GM19372 (cell line): ENCODE measurements around the gene SFXN1.

ENCODE experiments used
- ATAC-seq: cut with Tn5 transposase; IDR thresholded peaks from one replicate; pipeline ENCODE4 v1.9.1; 2021; ENCODE audit warnings: mild to moderate bottlenecking, low read depth, moderate library complexity; ENCODE audit not compliant: unreplicated experiment

Gene SFXN1

DNA sequence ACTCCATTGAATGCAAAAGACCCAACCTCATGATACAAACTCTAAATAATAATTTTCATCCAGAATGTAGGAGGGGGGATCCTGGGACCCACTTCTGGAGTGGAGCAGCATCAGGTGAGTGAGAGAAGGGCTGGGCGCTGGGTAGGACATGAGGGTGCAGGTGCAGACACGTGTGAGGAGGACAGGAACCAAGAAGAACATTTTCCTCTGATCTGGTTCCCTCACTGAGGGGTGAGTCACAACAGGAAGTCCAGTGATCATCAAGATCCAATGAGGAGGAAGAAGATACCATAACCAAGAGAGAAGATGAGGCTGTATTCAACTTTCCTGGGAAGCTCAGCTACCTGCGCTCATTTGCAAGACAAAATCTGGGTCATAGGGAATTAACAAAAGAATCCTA, 57.4 kb downstream of the SFXN1 start:
- ATAC-seq = no peak

GRCh38 chr5:175538576-175538975, 60.2 kb downstream of the SFXN1 start:
- no peak for ATAC-seq

GRCh38 chr5:175539936-175540335, 61.6 kb downstream of the SFXN1 start:
- ATAC-seq = no peak

DNA sequence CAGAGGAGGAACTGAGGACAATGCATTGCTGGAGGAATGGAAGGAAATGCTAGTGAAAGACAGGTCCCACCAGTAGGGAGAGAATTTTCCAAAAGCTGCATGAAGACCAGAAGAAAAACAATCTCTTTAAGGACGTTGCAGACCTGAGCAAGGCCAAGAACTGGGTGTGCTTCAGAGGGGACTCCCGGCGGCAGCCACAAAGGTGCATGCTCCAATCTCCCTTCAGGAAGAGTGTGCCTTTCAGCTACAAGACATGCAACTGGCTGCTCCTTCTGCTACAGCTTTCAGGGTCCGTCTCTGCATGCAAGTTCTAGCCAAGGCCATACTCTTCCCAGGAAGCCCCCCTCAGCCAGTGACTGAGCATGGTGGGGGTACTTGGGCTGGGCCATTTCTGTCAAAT, 62.9 kb downstream of the SFXN1 start:
- no peak for ATAC-seq

GRCh38 chr5:175542232-175542965, 64.0 kb downstream of the SFXN1 start:
- no peak for ATAC-seq

DNA sequence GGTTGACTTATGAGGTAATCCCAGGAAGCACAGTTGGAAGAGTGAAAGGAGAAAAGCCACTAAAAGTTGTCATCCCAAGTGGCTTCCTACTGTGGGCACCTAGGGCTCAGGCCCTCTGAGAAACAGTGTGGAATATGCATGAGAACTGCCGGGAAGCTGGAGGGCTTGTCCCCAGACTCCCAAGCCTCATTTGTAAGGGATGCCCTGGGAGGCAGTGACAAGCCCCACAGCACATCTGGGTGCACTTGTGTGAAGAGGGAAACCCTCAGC, 64.5 kb downstream of the SFXN1 start:
- no peak for ATAC-seq

DNA sequence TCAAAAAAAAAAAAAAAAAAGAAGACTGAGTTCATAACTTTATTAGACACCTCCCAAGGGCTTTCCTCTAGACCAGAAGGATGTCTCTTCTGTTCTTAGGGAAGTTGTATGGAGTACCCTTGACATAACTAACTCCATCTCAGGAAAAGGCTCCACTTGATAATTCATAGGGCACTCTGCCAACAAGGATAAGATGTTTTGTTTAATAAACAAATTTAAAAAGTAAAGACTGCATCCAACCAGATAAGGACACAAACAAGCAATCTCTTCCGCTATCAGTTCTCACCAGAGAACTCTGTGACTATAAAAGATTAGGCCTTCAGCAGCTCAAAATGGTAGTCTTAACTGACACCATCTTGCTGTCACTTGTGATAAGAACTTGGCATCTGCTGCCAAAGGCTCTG, 65.8 kb downstream of the SFXN1 start:
- no peak for ATAC-seq

DNA sequence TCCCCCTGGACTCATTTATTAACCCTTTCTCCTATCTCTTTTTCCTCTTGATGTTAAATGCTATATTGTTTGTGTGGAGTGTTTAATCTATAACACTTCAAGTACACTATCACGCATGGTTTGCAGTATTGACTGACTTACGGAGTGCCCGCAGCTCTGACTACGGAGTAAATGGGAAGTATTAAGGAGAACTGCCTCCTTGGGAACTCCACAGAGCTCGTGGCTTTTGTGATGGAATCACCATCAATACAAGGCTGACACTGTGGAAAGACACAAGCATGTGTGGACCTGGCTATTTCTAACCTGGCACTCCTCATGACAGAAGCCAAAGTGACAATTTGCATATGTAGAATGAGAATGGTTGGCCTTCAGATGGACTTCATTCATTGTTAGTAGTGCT, 66.2 kb downstream of the SFXN1 start:
- no peak for ATAC-seq

DNA sequence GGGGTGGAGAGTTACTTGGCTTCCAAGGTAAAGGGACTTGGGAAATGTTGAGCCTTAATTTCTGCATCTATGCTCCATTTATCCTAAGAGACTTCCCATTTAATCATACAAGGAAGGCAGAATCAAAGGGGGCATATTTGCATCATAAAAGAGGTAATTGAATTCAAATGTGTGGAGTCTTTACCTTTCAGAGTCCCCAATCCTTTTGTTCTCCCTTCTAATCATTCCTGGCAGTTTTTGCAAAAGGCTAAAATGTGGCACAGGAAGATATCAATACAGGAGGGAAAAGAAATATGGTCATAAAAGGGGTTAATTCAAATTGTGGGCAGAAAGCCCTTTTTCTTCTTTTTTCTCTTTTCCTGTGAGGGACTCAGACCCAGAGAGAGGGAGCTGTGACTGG, 69.5 kb downstream of the SFXN1 start:
- no peak for ATAC-seq

DNA sequence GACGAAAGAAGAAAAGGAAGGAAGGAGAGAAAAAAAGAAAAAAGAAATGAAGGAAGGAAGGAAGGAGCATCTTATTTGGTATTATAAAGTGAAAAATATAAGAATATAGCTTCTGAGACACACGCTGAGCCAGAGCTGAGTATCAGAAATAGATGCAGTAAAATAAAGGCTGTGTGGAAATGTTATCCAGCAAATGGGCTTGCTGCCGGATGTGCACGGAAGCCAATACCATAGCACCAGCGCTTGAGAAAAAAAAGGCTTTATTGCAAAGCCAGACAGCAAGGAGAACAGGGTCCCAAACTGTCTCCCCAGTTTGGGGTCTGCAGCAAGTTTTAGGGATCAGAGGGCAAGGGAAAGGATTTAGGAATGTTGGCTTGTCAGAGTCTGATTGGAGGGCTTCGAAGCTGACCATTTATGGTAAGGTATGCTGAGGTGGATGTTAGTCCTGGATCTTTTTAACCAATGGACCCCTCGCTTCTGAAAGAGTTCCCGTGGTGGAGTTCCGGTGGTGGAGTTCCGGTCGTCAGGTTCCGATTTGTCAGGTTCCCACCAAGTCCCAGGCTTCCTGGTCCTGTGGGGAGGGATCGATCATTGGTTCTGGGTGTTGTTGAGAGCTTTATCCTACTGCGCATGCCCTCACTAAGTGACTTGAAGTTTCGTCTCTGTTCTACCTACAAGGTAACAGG, 70.4 kb downstream of the SFXN1 start:
- ATAC-seq = no peak

DNA sequence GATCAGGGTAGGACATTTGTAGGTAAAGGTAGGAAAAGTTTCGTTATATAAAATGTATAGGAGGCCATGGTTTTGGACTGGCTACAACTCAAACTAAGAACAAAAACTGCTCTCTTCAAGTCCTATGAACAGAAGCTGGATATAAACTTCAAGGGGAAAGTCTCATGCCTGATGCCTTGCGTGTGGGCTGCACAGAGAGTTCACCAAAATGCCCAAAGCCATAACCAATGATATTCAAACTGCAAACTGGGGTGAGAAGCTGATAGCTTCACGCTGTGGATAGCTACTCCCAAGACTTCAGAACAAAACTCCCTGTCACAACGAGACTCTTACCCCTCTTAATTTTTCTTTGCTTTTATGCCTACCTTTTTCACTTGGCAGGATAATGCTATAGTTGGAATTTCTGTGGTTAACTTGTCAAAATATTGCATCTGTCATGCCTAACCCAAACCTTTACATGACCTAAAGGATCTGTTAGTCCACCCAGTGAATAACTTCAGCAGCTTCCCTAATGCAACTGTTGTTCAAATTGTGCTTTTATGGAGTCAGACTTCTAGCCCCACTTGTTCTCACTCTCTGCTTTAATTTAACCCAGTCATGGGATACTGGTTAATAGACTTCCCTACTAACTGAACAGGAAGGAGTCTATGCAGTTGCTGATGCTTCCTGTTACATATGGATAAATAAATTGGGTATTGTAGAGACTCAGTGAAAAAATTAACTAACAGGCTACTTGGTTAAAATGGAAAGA, 71.9 kb downstream of the SFXN1 start:
- no peak for ATAC-seq

DNA sequence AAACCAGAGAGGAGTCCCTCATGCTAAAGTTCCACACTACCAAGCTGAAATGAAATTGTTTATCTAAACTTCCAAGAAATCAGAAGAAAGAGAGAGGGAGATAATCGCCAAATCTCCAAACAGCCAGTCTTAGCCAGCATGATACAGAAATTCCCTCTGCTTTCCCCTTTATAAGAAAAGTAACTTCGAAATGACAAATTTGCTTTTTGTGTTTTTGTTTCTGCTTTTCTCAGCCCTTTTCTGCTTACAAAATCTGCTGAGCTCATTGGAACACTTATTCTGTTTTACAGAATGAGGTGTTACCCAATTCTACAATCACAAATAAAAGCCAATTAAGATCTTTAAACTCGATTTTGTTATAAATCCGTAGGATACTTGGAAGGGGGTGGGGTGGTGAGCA, 72.9 kb downstream of the SFXN1 start:
- no peak for ATAC-seq

DNA sequence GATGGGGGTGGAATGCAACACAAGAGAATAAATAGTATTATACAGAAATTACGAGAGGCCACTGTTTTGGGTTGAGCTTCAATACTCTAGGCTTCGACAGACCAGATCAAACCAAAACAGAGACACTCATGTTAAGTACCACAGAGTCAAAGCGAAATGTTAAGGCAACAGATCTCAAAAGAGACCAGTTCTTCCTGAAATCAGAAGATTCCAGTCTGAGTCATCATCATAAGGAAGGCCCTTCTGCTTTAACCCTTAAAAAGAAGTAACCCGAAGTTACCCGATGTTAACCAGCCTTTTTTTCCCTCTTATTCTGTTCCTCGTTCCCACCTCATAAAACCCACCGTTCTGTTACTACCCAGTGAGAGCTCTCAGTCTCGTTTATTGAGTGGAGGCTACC, 75.9 kb downstream of the SFXN1 start:
- ATAC-seq = no peak

DNA sequence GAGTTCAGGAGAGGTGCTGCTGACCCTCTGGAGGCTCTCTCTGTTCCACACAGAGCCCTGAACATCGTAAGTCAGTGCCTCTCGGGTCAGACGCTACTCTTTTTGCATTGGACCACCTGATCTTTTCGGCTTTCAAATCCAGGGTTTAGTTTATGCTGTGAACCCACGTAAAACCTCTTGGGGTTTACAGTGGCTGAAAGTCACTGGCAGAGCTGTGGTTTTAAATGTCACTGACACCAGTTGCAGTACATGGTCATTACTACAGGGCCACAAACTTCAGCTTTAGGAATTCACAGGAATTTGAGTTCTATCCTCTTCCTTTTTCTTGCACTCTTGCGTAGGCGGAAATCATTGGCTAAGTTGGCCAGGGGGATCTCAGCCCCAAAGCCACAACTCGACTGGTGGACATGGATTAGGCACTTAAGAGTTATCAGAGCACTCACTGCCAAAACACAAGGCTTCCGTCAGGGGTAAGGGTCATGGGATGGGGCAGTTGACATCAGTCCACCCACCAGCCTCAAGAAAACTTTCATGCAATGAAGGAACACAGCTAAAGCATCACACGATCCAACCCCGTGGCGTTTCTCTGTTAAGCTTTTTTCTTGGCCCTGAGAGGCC, 76.9 kb downstream of the SFXN1 start:
- no peak for ATAC-seq

DNA sequence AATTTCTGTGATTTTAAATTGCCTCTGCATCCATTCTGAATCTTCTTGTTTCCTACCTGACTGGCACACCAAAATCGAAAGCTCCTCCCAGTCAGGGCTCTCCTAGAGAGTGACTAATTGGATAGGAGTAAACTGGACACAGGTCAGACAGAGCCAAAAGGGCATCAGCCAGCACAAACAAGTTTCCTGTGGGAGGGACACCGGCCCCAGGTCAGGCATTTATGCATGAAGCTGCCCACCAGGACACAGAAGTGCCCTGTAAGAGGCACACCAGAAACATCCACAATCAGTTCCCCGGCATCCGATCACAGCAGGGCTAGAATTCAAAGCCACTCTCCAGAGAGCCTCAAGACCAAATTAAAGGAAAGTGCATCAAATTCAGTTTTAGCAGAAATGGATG, 78.4 kb downstream of the SFXN1 start:
- no peak for ATAC-seq

DNA sequence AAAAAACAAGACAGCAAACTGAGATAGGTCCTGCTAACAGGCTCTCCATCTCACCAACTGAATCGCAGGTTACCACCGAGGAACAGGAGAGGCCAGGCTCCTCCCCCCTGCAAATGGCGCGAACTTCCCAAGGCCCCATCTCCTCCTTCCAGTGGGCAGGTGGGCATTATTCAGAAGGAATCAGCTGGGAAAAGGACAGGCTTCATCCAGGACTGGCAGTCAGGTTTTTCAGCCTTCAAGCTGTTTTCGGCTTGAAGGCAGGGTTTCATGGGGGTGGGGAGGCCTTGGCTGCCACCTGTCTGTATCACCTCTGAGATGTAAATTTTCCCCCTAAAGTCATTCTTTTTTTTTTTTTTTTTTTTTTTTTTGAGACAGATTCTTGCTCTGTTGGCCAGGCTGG, 79.4 kb downstream of the SFXN1 start:
- ATAC-seq = no peak

DNA sequence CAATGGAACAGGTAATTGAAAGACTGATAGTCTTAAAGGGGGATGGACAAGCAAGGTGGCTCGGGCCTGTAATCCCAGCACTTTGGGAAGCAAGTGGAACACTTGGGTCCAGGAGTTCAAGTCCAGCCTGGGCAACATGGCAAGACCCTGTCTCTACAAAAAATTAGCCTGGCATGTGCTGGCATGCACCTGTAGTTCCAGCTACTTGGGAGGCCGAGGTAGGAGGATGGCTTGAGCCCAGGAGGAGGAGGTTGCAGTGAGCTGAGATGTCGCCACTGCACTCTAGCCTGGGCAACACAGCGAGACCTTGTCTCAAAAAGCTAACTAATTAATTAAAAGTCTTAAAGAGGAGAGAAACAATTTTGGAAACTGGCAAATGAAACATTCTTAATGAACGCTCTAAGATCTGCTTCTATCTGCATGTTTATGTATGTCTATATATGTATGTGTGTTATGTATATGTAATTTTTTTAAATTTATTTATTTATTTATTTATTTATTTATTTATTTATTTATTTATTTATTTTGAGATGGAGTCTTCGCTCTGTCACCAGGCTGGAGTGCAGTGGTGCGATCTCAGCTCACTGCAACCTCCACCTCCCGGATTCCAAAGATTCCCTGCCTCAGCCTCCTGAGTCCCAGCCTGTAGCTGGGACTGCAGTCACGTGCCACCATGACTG, 80.6 kb downstream of the SFXN1 start:
- no peak for ATAC-seq

- no peak for ATAC-seq
These were observed 81.7 kb downstream of the SFXN1 start for GRCh38 chr5:175560011-175560410.

GRCh38 chr5:175561085-175561484, 82.7 kb downstream of the SFXN1 start:
- no peak for ATAC-seq

DNA sequence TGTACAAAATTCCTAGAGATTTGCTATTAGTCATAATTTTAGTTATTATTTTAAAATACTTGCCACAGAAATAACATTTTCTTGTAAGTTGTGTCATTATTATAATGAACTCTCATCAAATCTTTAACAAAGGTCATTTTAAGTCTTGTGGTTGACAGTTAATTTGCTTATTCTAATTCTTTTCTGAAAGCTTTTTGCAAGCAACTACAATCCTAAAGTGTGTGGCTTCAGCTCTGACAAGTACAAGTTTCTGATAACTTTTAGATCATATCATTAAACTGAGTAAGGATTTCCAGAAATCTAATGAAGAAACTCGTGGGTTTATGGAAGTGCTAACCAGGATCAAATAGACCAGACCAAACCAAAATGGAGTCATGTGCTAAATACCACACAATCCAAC, 86.4 kb downstream of the SFXN1 start:
- ATAC-seq = no peak

DNA sequence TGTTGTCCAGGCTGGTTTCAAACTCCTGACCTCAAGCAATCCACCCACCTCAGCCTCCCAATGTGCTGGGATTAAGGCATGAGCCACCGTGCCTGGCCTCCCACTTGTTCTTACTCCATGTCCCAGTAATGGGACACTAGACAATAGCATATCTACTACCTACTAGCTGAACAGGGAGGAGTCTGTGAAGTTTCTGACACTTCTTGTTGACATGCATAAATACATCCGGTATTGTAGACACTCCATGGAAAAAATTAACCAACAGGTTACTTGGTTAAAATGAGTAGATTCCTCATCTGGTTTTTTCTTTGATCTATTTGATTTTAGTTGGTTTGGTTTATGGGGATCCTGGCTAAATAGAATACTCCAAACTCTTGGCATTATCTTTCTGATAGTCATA, 88.3 kb downstream of the SFXN1 start:
- ATAC-seq = no peak
